ENCODE measurements around the gene ZMYND12.

ZMYND12 gene

DNA sequence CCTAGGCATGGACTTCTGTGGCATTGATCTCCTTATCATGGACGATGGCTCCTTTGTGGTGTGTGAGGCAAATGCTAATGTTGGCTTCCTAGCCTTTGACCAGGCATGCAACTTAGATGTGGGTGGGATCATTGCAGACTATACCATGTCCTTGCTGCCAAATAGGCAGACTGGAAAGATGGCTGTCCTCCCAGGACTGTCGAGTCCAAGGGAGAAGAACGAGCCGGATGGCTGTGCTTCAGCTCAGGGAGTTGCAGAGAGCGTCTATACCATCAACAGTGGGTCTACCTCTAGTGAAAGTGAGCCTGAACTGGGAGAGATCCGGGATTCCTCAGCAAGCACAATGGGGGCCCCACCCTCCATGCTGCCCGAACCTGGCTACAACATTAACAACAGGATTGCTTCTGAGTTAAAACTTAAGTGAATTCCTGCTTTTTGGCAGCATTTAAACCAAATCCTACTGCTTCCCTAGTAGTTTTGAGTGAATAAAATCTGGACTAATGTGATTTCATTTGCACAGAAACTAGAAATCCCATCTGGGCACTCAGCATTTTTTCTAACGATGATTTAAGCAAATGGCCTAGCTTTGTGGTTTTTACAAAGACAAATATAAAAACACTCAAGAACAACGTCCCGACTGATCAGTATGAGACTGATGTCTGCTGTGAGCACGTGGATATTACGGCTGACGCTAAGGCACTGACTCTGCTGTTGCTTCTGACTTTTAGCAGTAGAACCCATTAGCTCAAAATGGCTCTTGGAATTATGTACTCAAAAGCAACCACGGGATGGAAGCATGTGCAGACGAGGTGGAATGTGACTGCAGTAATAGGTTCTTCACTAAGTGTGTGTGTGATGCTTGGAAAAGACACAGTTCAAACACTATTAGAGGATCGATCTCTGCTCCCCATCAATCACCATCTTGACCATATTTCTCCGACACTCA, 41.0 kb downstream of the ZMYND12 start:
- H3K4me3 ChIP-seq (ENCODE audit: low read depth, low read length): no peak overlapping the region
- TF ChIP-seq, protein P1, sequence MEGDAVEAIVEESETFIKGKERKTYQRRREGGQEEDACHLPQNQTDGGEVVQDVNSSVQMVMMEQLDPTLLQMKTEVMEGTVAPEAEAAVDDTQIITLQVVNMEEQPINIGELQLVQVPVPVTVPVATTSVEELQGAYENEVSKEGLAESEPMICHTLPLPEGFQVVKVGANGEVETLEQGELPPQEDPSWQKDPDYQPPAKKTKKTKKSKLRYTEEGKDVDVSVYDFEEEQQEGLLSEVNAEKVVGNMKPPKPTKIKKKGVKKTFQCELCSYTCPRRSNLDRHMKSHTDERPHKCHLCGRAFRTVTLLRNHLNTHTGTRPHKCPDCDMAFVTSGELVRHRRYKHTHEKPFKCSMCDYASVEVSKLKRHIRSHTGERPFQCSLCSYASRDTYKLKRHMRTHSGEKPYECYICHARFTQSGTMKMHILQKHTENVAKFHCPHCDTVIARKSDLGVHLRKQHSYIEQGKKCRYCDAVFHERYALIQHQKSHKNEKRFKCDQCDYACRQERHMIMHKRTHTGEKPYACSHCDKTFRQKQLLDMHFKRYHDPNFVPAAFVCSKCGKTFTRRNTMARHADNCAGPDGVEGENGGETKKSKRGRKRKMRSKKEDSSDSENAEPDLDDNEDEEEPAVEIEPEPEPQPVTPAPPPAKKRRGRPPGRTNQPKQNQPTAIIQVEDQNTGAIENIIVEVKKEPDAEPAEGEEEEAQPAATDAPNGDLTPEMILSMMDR (IDR thresholded peaks at IDR 0.05; ENCODE audit: low read depth, low read length): no peak

DNA sequence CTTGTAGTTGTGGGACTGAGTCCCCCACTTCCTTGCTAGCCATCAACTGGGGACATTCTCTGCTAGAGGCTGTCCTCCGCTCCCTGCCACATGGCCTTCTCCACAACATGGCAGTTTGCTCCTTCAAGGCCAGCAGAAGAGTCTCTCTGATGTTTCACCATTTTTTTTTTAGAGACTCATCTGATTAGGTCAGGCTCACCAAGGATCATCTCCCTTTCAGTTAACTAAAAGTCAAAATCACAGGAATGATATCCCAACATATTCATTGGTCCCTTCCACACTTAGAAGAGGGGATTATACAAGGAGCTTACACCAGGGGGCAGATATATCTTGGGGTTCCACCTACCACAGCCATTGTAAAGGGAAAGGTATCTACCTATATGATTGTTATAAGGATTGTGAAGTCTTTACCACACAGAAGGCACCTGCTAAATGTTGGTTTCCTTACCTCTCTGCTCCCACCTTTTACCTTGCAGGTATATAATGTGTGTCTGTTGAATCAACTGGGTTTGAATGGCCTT, 51.9 kb downstream of the ZMYND12 start:
- DNase-seq (ENCODE audit: low read depth, low spot score): no peak
- H3K4me3 ChIP-seq (ENCODE audit: low read depth, low read length): no peak overlapping the region
- TF ChIP-seq, protein P1 (IDR thresholded peaks at IDR 0.05; ENCODE audit: low read depth, low read length): peak; percentile 8
- in situ Hi-C loops (cut with HindIII; ENCODE audit: low sequenced_read_pairs): no loop called here

More for the DNA sequence above, 41.0 kb downstream of the ZMYND12 start:
- no peak for DNase-seq (ENCODE audit: low read depth, low spot score)
- in situ Hi-C loops (cut with HindIII; ENCODE audit: low sequenced_read_pairs): no loop called here

DNA sequence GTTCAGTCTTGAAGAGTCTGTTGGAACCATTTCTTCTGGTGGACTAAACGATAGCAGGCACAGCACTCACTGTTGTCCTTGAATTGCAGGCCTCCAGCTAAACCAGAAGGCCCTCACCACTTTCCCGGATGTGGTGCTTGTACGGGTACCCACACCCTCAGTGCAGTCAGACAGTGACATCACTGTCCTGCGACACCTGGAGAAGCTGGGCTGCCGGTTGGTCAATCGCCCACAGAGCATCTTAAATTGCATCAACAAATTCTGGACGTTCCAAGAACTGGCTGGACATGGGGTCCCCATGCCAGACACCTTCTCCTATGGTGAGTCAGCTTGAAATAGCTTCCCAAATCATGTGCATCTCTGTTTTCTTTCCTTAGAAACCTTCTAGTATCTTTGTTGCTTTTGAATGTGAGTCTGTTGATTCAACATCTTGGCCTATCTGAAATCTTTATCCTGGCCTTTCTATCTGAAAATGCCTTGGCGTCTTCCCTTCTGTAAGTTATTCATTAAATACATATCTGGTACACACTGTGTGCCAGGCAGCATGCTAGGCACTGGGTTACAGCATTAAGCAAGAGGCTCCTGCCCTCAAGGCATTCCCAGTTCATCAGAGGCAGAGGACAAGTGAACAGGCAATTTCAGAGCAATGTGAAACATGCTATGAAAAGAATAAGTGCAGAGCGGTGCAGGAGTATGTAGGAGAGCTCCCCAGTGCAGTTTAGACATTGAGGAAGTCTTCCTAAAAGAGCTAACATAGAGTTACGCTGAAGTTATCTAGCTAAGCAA, 56.3 kb downstream of the ZMYND12 start:
- in situ Hi-C loops (cut with HindIII; ENCODE audit: low sequenced_read_pairs): no loop called here
- H3K4me3 ChIP-seq (ENCODE audit: low read depth, low read length): no peak overlapping the region
- TF ChIP-seq, protein P1 (IDR thresholded peaks at IDR 0.05; ENCODE audit: low read depth, low read length): no peak
- DNase-seq (ENCODE audit: low read depth, low spot score): no peak

DNA sequence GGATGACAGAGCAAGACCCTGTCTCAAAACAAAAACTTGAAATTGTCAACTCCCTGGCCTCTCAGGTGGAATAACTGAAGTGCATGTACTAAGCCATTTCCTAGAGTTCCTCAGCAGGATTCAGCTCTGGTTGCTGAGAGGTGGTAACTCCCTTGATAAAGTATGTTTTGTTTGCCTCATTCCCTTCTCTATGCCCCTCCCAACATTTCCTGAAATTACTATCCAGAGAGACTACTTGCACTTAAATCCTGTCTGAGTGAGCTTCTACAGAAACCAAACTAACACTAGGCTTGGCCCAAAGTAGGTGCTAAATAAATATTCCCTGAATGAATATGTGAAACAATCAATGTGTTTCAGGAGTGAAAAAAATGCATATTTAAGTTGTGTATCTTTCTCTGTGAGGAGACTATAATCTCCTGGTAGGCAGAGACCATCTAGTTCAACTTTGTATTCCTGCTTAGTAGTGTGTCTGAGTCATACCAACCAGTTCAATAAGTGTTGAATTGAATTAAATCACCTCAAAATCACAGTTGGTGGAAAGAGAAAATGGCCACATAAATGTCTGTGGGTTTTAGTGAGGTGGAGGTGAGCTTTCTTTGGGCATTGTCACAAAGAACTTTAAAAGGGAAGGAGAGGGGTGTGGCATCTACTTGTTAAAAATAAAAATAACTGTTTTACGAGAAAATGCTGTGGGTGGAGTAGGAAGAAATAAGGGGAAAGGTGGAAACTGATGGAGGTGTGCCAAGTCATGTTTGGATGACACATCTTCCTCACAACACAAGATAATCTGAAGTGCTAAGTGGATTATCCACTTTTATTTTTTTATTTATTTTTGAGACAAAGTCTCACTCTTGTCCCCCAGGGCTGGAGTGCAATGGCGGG, 62.6 kb downstream of the ZMYND12 start:
- no peak for DNase-seq (ENCODE audit: low read depth, low spot score)
- no peak overlapping the region for H3K4me3 ChIP-seq (ENCODE audit: low read depth, low read length)
- TF ChIP-seq, protein P1 (IDR thresholded peaks at IDR 0.05; ENCODE audit: low read depth, low read length): no peak
- in situ Hi-C loops (cut with HindIII; ENCODE audit: low sequenced_read_pairs): no loop called here

DNA sequence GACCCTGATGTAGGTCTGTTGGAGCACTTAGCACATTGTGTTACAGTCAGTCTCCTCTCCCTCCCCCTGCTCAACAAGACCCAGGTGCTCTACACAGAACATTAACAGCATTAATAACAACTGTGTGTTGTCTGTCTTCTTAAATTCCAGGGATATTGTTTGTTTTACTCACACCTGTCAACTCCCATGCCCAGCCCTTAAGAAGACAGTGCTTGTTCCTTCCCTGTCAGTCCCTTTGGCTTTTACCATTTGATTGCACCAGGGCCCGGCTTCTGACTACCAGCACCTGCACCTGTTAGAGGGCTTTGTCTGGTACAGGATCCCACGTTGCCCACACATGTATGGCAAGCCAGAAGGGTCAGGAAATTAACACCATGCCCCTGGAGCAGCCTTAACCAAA, 63.6 kb downstream of the ZMYND12 start:
- no peak for DNase-seq (ENCODE audit: low read depth, low spot score)
- TF ChIP-seq, protein P1 (IDR thresholded peaks at IDR 0.05; ENCODE audit: low read depth, low read length): no peak
- H3K4me3 ChIP-seq (ENCODE audit: low read depth, low read length): no peak overlapping the region
- in situ Hi-C loops (cut with HindIII; ENCODE audit: low sequenced_read_pairs): no loop called here

DNA sequence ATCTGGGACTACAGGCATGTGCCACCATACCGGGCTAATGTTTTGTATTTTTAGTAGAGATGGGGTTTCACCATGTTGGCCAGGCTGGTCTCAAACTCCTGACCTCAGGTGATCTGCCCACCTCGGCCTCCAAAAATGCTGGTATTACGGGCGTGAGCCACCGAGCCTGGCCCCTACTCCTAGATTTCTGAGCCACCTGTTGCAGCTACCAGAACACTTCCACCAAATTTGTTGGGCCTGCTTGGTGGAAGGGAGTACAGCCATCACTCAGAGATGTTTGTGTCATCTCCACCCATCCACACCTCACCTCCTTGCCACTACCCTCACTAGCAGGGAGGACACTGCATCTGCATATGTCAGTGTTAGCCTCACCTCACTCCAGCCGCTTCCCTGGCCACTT, 69.8 kb downstream of the ZMYND12 start:
- DNase-seq (ENCODE audit: low read depth, low spot score): no peak
- no peak overlapping the region for H3K4me3 ChIP-seq (ENCODE audit: low read depth, low read length)
- TF ChIP-seq, protein P1 (IDR thresholded peaks at IDR 0.05; ENCODE audit: low read depth, low read length): no peak
- in situ Hi-C loops (cut with HindIII; ENCODE audit: low sequenced_read_pairs): no loop called here

Measured in astrocyte of the spinal cord (primary cell).